Loucy (cell line): ENCODE results near the gene MRPS2.

Source experiments
- EZH2phosphoT487 ChIP-seq: fragments of 200-600 bp; IDR thresholded peaks from 2 replicates; pipeline ENCODE4 v1.6.1; 2018; ENCODE audit warnings: antibody characterized with exemption, mild to moderate bottlenecking, moderate library complexity, borderline replicate concordance
- TF ChIP-seq, protein P1 (sequence below): fragments of 200-600 bp; sonication (generic); conservative IDR thresholded peaks from 2 replicates; pipeline ENCODE4 v1.5.1; 2014; ENCODE audit warnings: mild to moderate bottlenecking, antibody characterized with exemption, low read length

DNA sequence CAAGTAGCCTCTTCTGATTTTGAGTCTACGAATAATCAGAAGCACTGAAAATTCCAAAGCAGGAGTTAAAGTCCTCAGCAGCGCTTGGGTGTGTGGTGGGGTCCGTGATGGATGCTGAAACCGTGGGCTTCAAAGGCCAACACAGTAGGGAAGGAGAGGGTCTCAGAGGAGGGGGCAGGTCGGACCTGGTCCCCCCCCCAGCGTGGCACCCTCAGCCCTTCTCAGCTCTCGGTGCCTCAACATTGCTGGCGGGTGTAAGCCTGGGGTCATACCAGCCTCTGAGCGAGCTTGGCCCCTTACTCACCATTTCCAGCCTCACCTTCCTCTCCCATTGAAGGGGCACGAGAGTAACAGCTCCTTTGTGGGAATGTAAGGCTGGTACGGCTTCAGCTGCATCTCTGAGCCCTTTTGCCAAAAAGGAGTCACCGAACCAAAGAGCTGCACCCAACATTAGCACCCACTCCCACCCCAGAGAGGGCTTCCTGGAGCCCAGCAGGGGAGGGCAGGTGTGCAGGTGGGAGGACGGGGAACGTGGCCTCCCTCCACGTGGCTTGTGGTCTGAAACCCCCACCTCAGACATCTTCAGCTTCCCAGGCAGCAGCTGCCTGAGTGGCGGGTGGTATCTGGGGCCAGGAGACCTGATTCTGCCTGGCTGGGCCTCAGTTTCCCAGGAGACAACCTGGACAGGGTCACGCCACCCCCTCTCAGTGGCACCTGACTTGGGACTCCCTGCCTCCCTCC is 14.0 kb downstream of the MRPS2 start:
- TF ChIP-seq, protein P1, sequence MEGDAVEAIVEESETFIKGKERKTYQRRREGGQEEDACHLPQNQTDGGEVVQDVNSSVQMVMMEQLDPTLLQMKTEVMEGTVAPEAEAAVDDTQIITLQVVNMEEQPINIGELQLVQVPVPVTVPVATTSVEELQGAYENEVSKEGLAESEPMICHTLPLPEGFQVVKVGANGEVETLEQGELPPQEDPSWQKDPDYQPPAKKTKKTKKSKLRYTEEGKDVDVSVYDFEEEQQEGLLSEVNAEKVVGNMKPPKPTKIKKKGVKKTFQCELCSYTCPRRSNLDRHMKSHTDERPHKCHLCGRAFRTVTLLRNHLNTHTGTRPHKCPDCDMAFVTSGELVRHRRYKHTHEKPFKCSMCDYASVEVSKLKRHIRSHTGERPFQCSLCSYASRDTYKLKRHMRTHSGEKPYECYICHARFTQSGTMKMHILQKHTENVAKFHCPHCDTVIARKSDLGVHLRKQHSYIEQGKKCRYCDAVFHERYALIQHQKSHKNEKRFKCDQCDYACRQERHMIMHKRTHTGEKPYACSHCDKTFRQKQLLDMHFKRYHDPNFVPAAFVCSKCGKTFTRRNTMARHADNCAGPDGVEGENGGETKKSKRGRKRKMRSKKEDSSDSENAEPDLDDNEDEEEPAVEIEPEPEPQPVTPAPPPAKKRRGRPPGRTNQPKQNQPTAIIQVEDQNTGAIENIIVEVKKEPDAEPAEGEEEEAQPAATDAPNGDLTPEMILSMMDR, result no peak
- TF ChIP-seq EZH2phosphoT487, result no peak
